ENCODE measurements around the gene SEC14L2.
"Not testable (repeated sequence)": the region's sequence is repeated elsewhere in the genome, so short reads cannot be mapped to it uniquely, and the experiment has no call there.

The SEC14L2 gene

GRCh38 chr22:30380011-30380410, 16.8 kb upstream of the SEC14L2 start:
- DNase-seq, result no peak

- DNase-seq, result no peak
Measured at GRCh38 chr22:30381264-30381663, 15.6 kb upstream of the SEC14L2 start.

DNA sequence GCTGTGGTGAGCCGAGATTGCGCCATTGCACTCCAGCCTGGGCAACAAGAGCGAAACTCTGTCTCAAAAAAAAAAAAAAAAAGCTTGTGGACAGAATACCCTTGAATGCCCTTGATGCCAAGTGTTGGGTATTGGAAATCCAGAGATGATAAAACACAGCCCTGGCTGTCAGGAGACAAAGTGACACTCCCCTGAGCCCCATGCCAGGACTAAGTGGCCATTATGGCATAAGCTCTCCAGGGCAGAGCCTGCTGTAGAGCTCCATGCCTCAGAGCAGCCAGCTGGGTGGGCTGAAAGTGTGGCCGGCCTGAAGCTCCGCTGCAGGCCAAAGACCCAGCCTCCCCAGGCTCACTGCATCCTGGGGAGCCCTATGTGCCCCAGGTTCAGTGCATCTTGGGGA, 14.5 kb upstream of the SEC14L2 start:
- DNase-seq, result no peak

- no peak for DNase-seq
Measured at GRCh38 chr22:30383061-30383460, 13.8 kb upstream of the SEC14L2 start.

DNA sequence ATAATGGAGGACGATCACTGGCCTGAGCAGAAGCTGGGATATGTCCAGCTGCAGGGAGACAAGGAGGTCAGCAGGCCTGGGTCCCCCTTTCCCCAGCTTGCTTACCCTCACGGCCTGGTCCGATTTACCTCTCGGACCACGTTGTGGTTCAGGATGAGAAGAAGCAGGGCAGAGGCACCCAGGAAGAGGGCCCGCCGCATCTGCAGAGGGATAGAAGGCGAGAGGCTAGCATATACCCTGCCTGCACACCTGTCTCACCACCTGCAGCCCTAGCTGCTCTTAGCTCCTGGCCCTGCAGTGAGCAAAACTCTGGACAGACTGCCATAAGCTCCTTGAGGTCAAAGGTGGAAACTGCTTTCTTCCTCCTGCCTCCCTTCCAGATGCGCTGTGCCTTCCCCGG, 10.9 kb upstream of the SEC14L2 start:
- no peak for DNase-seq

DNA sequence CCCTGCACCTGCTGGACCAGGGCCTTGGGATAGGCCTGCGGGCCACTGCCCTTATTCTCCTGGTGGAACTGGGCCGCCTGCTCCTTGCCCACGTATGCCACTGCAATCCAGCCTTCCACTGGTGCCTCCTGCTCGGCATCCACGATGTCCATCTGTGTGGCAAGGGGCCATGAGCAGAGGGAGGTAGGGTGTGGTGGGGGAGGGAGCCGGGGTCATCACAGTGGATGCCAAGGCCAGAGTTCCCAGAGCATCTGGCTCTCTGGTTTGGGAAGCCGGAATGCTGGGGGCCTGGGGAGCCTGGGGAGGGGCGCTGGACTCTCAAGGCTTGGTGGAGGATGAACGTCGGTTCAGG, 10.2 kb upstream of the SEC14L2 start:
- DNase-seq, result no peak

GRCh38 chr22:30386960-30387827, 9.6 kb upstream of the SEC14L2 start, which contains the start of gene RNF215:
RNF215 (minus strand) TSS chr22:30387411; CDS start chr22:30387313, 98 bp downstream.
- peak; percentile 61 for DNase-seq

DNA sequence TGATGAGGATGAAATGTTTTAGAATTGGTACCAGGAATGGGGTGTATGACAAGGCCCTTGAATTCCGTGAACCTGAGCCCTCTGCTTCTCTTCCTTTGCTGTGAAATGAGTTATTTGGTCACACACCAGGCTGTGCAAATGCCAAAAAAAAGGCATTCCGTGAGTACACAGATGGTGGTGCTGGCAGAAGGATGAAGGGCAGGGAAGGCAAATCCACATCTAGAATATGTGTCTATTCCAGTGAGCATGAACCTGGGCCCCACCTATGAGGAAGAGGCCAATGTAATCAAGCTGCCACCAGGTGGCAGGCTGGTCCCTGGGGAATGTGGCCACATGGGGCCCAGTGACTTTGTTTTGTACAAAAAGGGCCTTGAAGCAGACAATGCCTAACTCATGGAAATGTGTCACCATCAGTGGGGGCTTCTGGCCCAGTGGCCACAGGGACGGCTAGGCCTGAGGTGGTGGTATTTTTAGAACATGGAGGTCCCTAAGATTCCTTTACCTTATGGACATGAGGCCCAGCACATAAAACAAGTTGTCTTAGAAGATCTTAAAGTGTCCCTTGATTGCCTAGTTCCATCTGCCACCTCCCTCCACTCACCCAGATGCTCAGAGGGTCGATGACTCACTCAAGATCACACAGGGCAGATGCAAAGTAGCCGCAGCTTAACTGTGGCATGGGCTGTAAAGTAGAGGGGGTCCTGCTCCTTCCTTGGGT, 5.7 kb upstream of the SEC14L2 start:
- peak; percentile 69 for DNase-seq

- DNase-seq, result no peak
Measured at GRCh38 chr22:30392661-30393321, 4.0 kb upstream of the SEC14L2 start.

GRCh38 chr22:30393322-30393680, 3.5 kb upstream of the SEC14L2 start:
- no peak for DNase-seq

DNA sequence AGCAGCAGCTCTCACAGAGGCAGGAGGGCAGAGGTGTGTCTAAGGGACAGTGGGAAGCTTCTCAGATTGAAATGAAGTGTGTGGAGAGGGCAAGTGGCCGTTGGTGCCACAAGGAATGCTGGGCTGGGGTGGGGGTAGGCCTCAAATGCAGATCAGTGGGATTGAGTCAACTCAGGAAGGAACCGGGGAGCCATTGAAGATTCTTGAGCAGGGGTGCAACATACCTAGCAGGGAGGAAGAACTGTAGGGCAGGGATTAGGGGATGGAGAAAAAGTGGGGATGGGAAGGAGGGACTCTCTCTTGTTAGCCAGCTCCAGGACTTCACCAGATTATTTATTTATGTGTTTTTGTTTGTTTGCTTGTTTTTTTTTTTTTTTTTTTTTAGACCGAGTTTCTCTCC, 2.9 kb upstream of the SEC14L2 start:
- DNase-seq, result no peak

DNA sequence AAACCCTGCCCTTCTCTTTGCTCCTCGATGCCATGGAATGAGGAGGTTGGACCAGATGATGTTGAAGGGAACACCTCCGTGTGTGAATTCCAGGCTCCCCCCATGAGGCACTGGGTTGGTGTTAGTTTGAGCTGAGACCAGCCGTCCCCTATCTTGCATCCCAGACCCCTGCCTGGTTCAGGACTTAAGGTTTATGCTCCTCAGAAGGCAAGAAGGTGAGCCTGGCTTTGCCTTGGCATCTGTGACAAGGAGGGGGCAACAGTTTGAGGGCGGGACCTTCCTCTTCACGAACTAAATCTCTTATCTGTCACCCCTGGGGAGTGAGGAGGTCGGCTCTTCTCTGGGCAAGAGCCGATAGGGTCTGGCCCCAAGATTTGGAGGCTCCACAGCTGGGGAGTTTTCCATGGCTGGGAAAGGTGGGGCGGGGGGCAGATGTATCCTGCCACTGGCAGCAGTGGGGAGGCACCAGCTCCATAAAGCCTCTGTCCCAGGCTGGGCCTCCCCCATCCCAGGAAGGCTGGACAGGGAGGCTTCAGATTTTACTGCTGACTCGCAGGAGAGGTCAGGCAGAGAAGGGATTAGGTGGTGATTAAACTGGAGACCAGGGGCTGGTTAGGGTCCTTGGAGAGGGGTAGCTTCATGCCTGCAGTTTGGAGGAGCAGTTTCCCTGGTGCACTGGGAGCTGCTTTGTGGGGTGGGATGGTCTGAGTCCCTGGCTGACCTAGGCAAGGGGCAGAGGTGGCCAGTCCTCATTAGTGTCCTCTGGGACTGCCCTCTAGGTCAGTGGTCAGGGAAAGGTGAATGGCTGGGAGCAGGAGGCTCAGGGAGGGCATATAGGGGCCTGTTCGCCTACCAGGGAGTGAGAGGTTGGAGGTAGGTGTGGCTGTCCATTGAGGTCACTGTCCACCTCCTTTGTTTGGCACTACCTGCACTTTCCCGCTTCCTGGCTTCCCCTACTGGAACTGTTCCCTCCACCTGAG, 1.1 kb downstream of the SEC14L2 start:
- DNase-seq, result no peak

GRCh38 chr22:30398685-30399680, 2.2 kb downstream of the SEC14L2 start:
- DNase-seq, result no peak

GRCh38 chr22:30399718-30400117, 2.9 kb downstream of the SEC14L2 start:
- no peak for DNase-seq

- DNase-seq, result no peak
Measured at GRCh38 chr22:30400159-30400558, 3.3 kb downstream of the SEC14L2 start.

- DNase-seq, result not testable (repeated sequence)
Measured at GRCh38 chr22:30401024-30401423, 4.2 kb downstream of the SEC14L2 start.

- DNase-seq, result no peak
Measured at GRCh38 chr22:30402028-30402765, 5.4 kb downstream of the SEC14L2 start.

DNA sequence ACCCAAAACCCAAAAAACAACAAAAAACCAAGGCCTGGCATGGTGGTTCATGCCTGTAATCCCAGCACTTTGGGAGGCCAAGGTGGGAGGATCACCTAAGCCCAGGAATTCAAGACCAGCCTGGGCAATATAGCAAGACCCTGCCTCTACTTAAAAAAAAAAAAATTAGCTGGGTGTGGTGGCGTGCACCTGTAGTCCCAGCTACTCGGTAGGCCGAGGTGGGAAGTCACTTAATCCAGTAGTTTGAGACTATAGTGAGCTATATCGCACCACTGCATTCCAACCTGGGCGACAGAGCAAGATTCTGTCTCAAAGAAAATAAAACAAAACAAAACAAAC, 5.9 kb downstream of the SEC14L2 start:
- not testable (repeated sequence) for DNase-seq

DNA sequence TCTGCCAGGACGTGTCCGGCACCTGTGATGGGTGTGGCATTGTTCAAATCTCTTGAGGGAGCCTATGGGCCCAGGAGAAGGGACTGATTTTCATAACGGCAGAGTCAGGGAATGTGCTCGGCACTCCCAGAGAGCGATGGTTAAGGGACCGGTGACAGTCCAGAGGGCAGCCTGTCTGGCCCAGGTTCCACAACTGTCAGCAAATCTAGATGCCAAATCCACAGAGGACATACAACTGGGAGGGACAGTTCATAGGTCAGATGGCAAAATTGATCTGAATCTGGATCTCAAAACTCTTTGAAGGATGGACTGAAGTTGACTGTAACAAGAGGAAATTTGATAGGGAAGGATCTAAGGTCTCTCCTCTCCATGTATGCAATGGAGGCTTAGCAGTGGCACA, 7.5 kb downstream of the SEC14L2 start:
- no peak for DNase-seq

GRCh38 chr22:30405731-30406130, 8.9 kb downstream of the SEC14L2 start:
- no peak for DNase-seq

DNA sequence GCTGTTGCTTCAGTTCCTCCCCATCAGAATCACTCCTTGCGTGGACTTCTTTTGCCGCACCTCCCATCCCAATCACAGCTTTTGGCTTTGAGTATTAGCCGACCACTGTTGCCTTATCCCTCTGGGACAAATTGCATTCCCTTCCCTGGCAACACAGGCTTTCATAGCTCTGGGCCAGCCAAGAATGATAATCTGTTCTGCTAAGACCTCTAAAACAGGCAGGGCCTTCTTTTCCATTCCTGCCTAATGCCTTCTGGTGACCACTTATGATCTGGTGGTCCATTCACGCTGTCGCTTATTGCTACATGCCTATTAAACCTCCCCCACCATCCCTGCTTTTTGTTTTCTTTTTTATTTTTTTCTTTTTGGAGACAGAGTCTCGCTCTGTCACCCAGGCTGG, 9.6 kb downstream of the SEC14L2 start:
- no peak for DNase-seq

Measured in activated T-cell treated with anti-CD3 and anti-CD28 coated beads for 4 hours (primary cell).